ENCODE results near the gene HS6ST1. TPM values are rescaled to one million over a fixed set of nuclear protein-coding genes. Genes with fewer than 3 reads are reported as not detected.

Gene HS6ST1
- total RNA-seq, 3 donors from 2014 or later (not counting 1 experiment from before 2014, with no cell fraction given) = 18.9 to 35.9 (median 28.8) TPM

GRCh38 chr2:128302011-128302743, 16.5 kb downstream of the HS6ST1 start:
- DNase-seq (no peak), ATAC-seq (peak in 1 of 3 donors; percentile 8)
- Histone ChIP-seq H3K4me1 (ENCODE audit: control insufficient read depth, insufficient read depth, low read length) (peaks cover 4% of the 10 kb centered on the region), H3K27ac (ENCODE audit: low read length) (no peak overlapping the region), H3K27me3 (ENCODE audit: control insufficient read depth, insufficient read depth, low read length) (no peaks in the 10 kb centered on the region), H3K9me3 (ENCODE audit: control insufficient read depth, insufficient read depth, low read length) (no peaks in the 10 kb centered on the region), H3K36me3 (ENCODE audit: control insufficient read depth, insufficient read depth, low read length) (no peaks in the 10 kb centered on the region), H3K4me3 (ENCODE audit: low read length) (no peak overlapping the region)
- no peaks in the 10 kb centered on the region for H3K27me3 Mint-ChIP-seq (ENCODE audit: low read depth in 2 of 2)
- peaks cover 36 to 41% of the 10 kb centered on the region in 2 donors for H3K4me1 Mint-ChIP-seq
- WGBS (ENCODE audit: insufficient coverage) = 86% methylated on average over 7 of the region's 8 CpGs
- intact Hi-C loops (cut with micrococcal nuclease) = no loop called here
- peak overlapping the region in 1 of 2 donors; percentile 60 for H3K27ac Mint-ChIP-seq
- TF ChIP-seq CTCF (IDR thresholded peaks at IDR 0.05) = no peak
- H3K36me3 Mint-ChIP-seq = no peaks in the 10 kb centered on the region
- H3K4me3 Mint-ChIP-seq = no peak overlapping the region
- no peaks in the 10 kb centered on the region for H3K9me3 Mint-ChIP-seq

GRCh38 chr2:128301501-128301966, 17.1 kb downstream of the HS6ST1 start:
- peak in 1 of 3 donors; percentile 13 for ATAC-seq

DNA sequence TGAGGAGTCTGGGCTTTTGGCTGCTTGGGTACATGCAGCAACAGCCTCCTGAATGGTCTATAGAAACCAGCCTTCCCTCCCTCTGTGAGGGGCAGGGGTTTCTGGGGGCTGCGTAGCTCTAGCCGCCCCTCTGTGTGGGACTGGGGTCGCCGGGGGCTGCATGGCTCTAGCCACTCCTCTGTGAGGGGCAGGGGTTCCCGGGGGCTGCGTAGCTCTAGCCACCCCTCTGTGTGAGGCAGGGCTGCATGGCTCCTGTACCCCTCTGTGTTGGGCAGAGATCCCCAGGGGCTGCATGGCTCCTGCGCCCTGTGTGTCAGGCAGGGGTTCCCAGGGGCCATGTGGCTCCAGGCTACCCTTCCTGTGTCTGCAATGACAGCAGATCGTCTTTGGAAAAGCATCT, 17.6 kb downstream of the HS6ST1 start:
- H3K4me1 Mint-ChIP-seq = peaks cover 46 to 48% of the 10 kb centered on the region in 2 donors
- Histone ChIP-seq H3K27me3 (ENCODE audit: control insufficient read depth, insufficient read depth, low read length) (no peaks in the 10 kb centered on the region), H3K4me1 (ENCODE audit: control insufficient read depth, insufficient read depth, low read length) (peaks cover 3% of the 10 kb centered on the region), H3K36me3 (ENCODE audit: control insufficient read depth, insufficient read depth, low read length) (no peaks in the 10 kb centered on the region), H3K4me3 (ENCODE audit: low read length) (no peak overlapping the region), H3K9me3 (ENCODE audit: control insufficient read depth, insufficient read depth, low read length) (no peaks in the 10 kb centered on the region), H3K27ac (ENCODE audit: low read length) (no peak overlapping the region)
- TF ChIP-seq CTCF (IDR thresholded peaks at IDR 0.05) = no peak
- intact Hi-C loops (cut with micrococcal nuclease) = no loop called here
- no peak for DNase-seq
- no peaks in the 10 kb centered on the region for H3K36me3 Mint-ChIP-seq
- ATAC-seq = no peak
- H3K27me3 Mint-ChIP-seq (ENCODE audit: low read depth in 2 of 2) = no peaks in the 10 kb centered on the region
- 95% methylated on average over 8 of the region's 8 CpGs for WGBS (ENCODE audit: insufficient coverage)
- no peak overlapping the region for H3K4me3 Mint-ChIP-seq
- H3K9me3 Mint-ChIP-seq = no peaks in the 10 kb centered on the region
- H3K27ac Mint-ChIP-seq = no peak overlapping the region

More at GRCh38 chr2:128301501-128301966, 17.1 kb downstream of the HS6ST1 start:
- Histone ChIP-seq H3K27me3 (ENCODE audit: control insufficient read depth, insufficient read depth, low read length) (no peaks in the 10 kb centered on the region), H3K9me3 (ENCODE audit: control insufficient read depth, insufficient read depth, low read length) (no peaks in the 10 kb centered on the region), H3K4me3 (ENCODE audit: low read length) (no peak overlapping the region), H3K27ac (ENCODE audit: low read length) (no peak overlapping the region), H3K4me1 (ENCODE audit: control insufficient read depth, insufficient read depth, low read length) (peaks cover 4% of the 10 kb centered on the region), H3K36me3 (ENCODE audit: control insufficient read depth, insufficient read depth, low read length) (no peaks in the 10 kb centered on the region)
- no peak for DNase-seq
- 93% methylated on average over 13 of the region's 13 CpGs for WGBS (ENCODE audit: insufficient coverage)
- H3K27ac Mint-ChIP-seq = no peak overlapping the region
- intact Hi-C loops (cut with micrococcal nuclease) = no loop called here
- no peaks in the 10 kb centered on the region for H3K36me3 Mint-ChIP-seq
- no peaks in the 10 kb centered on the region for H3K27me3 Mint-ChIP-seq (ENCODE audit: low read depth in 2 of 2)
- TF ChIP-seq CTCF (IDR thresholded peaks at IDR 0.05) = no peak
- H3K9me3 Mint-ChIP-seq = no peaks in the 10 kb centered on the region
- H3K4me1 Mint-ChIP-seq = peaks cover 41 to 44% of the 10 kb centered on the region in 2 donors
- H3K4me3 Mint-ChIP-seq = no peak overlapping the region

Data from natural killer cell (primary cell).